Ascending aorta (tissue), 2 donors: ENCODE data around the gene CBR4. TPM values are rescaled to one million over a fixed set of nuclear protein-coding genes. Genes with fewer than 3 reads are reported as not detected.

Experiments
- DNase-seq, 2 donors: peaks; one replicate each; pipeline ENCODE4 v3.0.0-alpha.2; 2019; ENCODE audit warnings: low spot score in 2 of 2
- H3K27ac ChIP-seq, 2 donors: fragments of 200-600 bp; sonication (generic); one replicate each; pipeline ENCODE4 v1.5.1; 2016 to 2017; ENCODE audit warnings: mild to moderate bottlenecking in 1 of 2
- H3K27me3 ChIP-seq: fragments of 200-600 bp; sonication (generic); one replicate; pipeline ENCODE4 v1.5.1; 2017
- H3K36me3 ChIP-seq, 2 donors: fragments of 200-600 bp; sonication (generic); one replicate each; pipeline ENCODE4 v1.5.1; 2016
- H3K4me1 ChIP-seq, 2 donors: fragments of 200-600 bp; sonication (generic); one replicate each; pipeline ENCODE4 v1.5.1; 2016 to 2017; ENCODE audit warnings: mild to moderate bottlenecking in 1 of 2
- H3K4me3 ChIP-seq, 2 donors: fragments of 200-600 bp; sonication (generic); one replicate each; pipeline ENCODE4 v1.5.1; 2016 to 2017; ENCODE audit warnings: mild to moderate bottlenecking in 1 of 2
- H3K9me3 ChIP-seq, 2 donors: fragments of 200-600 bp; sonication (generic); one replicate each; pipeline ENCODE4 v1.5.1; 2016
- CTCF ChIP-seq, 3 experiments: fragments of 200-600 bp in 2 of 3; fragments of 450-650 bp in 1 of 3; sonication (generic) in 2 of 3; IDR thresholded peaks; one replicate each; pipeline ENCODE4 v1.5.1; 2016 to 2019; ENCODE audit warnings: antibody characterized with exemption in 3 of 3, mild to moderate bottlenecking in 1 of 3, moderate library complexity in 1 of 3
- intact Hi-C: fragments of 100-400 bp; cut with DNase I; formaldehyde crosslinking; loops from one replicate; pipeline ENCODE4 v1.15.1; 2023
- total RNA-seq: library from RNA; depleted of rRNA; stranded (reverse); fragments of >200 nt; gene quantifications from one replicate; pipeline ENCODE4 v1.1.0, GENCODE V29; 2016

CBR4 gene
- total RNA-seq, 1 donor from 2014 or later: 0.53 TPM

GRCh38 chr4:169045862-169046584 lies 36.0 kb upstream of the CBR4 start:
- Histone ChIP-seq H3K27ac (no peak overlapping the region), H3K36me3 (no peaks in the 10 kb centered on the region), H3K4me3 (no peak overlapping the region), H3K9me3 (no peaks in the 10 kb centered on the region), H3K4me1 (no peaks in the 10 kb centered on the region), H3K27me3 (no peaks in the 10 kb centered on the region)
- no peak for DNase-seq
- no peak for TF ChIP-seq CTCF (IDR thresholded peaks at IDR 0.05)
- intact Hi-C loops: no loop called here

- Histone ChIP-seq H3K4me1 (no peaks in the 10 kb centered on the region), H3K36me3 (no peaks in the 10 kb centered on the region), H3K27ac (no peak overlapping the region), H3K9me3 (no peaks in the 10 kb centered on the region), H3K4me3 (no peak overlapping the region), H3K27me3 (no peaks in the 10 kb centered on the region)
- intact Hi-C loops: no loop called here
- no peak for TF ChIP-seq CTCF (IDR thresholded peaks at IDR 0.05)
- no peak for DNase-seq
These were observed 34.8 kb upstream of the CBR4 start for GRCh38 chr4:169044714-169045447.

- Histone ChIP-seq H3K9me3 (no peaks in the 10 kb centered on the region), H3K27me3 (no peaks in the 10 kb centered on the region), H3K27ac (no peak overlapping the region), H3K4me1 (no peaks in the 10 kb centered on the region), H3K36me3 (no peaks in the 10 kb centered on the region), H3K4me3 (no peak overlapping the region)
- no peak for TF ChIP-seq CTCF (IDR thresholded peaks at IDR 0.05)
- no peak for DNase-seq
- intact Hi-C loops: no loop called here
These were observed 32.6 kb upstream of the CBR4 start for GRCh38 chr4:169042608-169043007.

- no peak for TF ChIP-seq CTCF (IDR thresholded peaks at IDR 0.05)
- H3K36me3 ChIP-seq: no peaks in the 10 kb centered on the region
- H3K4me1 ChIP-seq: no peaks in the 10 kb centered on the region
- no peaks in the 10 kb centered on the region for H3K9me3 ChIP-seq
- intact Hi-C loops: no loop called here
- DNase-seq: no peak
- no peaks in the 10 kb centered on the region for H3K27me3 ChIP-seq
- no peak overlapping the region for H3K27ac ChIP-seq
- no peak overlapping the region for H3K4me3 ChIP-seq
These were observed 30.7 kb upstream of the CBR4 start for GRCh38 chr4:169040559-169041261.

GRCh38 chr4:169039251-169039954 lies 29.3 kb upstream of the CBR4 start:
- intact Hi-C loops: no loop called here
- no peaks in the 10 kb centered on the region for H3K4me1 ChIP-seq
- no peak overlapping the region for H3K4me3 ChIP-seq
- no peak overlapping the region for H3K27ac ChIP-seq
- H3K27me3 ChIP-seq: no peaks in the 10 kb centered on the region
- no peaks in the 10 kb centered on the region for H3K9me3 ChIP-seq
- H3K36me3 ChIP-seq: no peaks in the 10 kb centered on the region
- DNase-seq: no peak
- TF ChIP-seq CTCF (IDR thresholded peaks at IDR 0.05): no peak
